GM04504 (cell line): ENCODE results near the gene FBXO45.
"Not testable (repeated sequence)": the region's sequence is repeated elsewhere in the genome, so short reads cannot be mapped to it uniquely, and the experiment has no call there.

ENCODE experiments used
- DNase-seq: peaks from one replicate; pipeline ENCODE4 v3.0.0-alpha.2; 2012; ENCODE audit warnings: low read depth

FBXO45 gene

GRCh38 chr3:196619223-196619622 lies 50.8 kb downstream of the FBXO45 start:
- DNase-seq = no peak

GRCh38 chr3:196619627-196620026 lies 51.2 kb downstream of the FBXO45 start:
- not testable (repeated sequence) for DNase-seq

GRCh38 chr3:196620161-196620604 lies 51.7 kb downstream of the FBXO45 start:
- no peak for DNase-seq

- DNase-seq = no peak
Observed at GRCh38 chr3:196620684-196621083, 52.2 kb downstream of the FBXO45 start.

- DNase-seq = no peak
Observed at GRCh38 chr3:196621611-196622010, 53.2 kb downstream of the FBXO45 start.

- DNase-seq = no peak
Observed at GRCh38 chr3:196624067-196624790, 55.8 kb downstream of the FBXO45 start.

- no peak for DNase-seq
Observed at GRCh38 chr3:196624907-196625306, 56.4 kb downstream of the FBXO45 start.

- no peak for DNase-seq
Observed at GRCh38 chr3:196625331-196625730, 56.9 kb downstream of the FBXO45 start.

GRCh38 chr3:196627918-196628231 lies 59.4 kb downstream of the FBXO45 start:
- no peak for DNase-seq

- no peak for DNase-seq
Observed at GRCh38 chr3:196629228-196629627, 60.8 kb downstream of the FBXO45 start.

- no peak for DNase-seq
Observed at GRCh38 chr3:196631682-196632045, 63.2 kb downstream of the FBXO45 start.

- DNase-seq = no peak
Observed at GRCh38 chr3:196632046-196632751, 63.7 kb downstream of the FBXO45 start.

GRCh38 chr3:196633555-196634151 lies 65.2 kb downstream of the FBXO45 start:
- no peak for DNase-seq

- DNase-seq = no peak
Observed at GRCh38 chr3:196634224-196634623, 65.8 kb downstream of the FBXO45 start.

- DNase-seq = no peak
Observed at GRCh38 chr3:196634829-196635228, 66.4 kb downstream of the FBXO45 start.

GRCh38 chr3:196636369-196637349 lies 68.2 kb downstream of the FBXO45 start:
- DNase-seq = no peak

GRCh38 chr3:196637941-196638340 lies 69.5 kb downstream of the FBXO45 start:
- DNase-seq = not testable (repeated sequence)
